B cell (primary cell): ENCODE data around the gene TMEM150A. TPM values are rescaled to one million over a fixed set of nuclear protein-coding genes. Genes with fewer than 3 reads are reported as not detected.

ENCODE experiments used
- ATAC-seq: fragments of 200-7000 bp; cut with Tn5 transposase; one replicate; pipeline ENCODE4 v1.10.0; 2021; ENCODE audit warnings: low read depth, mild to moderate bottlenecking, moderate number of reproducible peaks, moderate library complexity
- CTCF ChIA-PET: fragments of 350-600 bp; sonication (Branson Sonifier 250); formaldehyde crosslinking; loops from one replicate; lab custom pipeline; 2021; ENCODE audit warnings: antibody characterized with exemption, inconsistent platforms; lab: Charles Lee
- POLR2A ChIA-PET: fragments of 350-600 bp; sonication (Branson Sonifier 250); formaldehyde crosslinking; loops from one replicate; lab custom pipeline; 2021; ENCODE audit warnings: antibody characterized with exemption; lab: Charles Lee
- DNase-seq: peaks from one replicate; pipeline ENCODE4 v3.0.0; 2013
- H2AFZ ChIP-seq: 2 replicates; pipeline ENCODE4 v1.6.1; 2012; ENCODE audit warnings: mild to moderate bottlenecking, low read depth, low read length; ENCODE audit not compliant: insufficient read depth, poor library complexity, severe bottlenecking
- H3K27ac ChIP-seq, 2 donors: 1 replicate in 1 of 2; 2 replicates in 1 of 2; pipeline ENCODE4 v1.5.1; 2012 to 2013; ENCODE audit warnings: low read length in 2 of 2, mild to moderate bottlenecking in 2 of 2, moderate library complexity in 1 of 2
- H3K27me3 ChIP-seq, 4 experiments: fragments of 200-600 bp in 1 of 4; sonication (generic) in 1 of 4; replicated peaks in 1 of 4; 1 replicate in 2 of 4; 2 replicates in 2 of 4; pipeline versions ENCODE4 v1.6.1 to v1.7.0; 2013 to 2016; ENCODE audit warnings: low read length in 3 of 4, mild to moderate bottlenecking in 2 of 4, mixed read lengths in 1 of 4, moderate library complexity in 1 of 4; ENCODE audit not compliant: insufficient read depth in 4 of 4, control insufficient read depth in 3 of 4; ENCODE audit errors: control extremely low read depth in 1 of 4
- H3K36me3 ChIP-seq, 2 experiments: replicated peaks in 1 of 2; 1 replicate in 1 of 2; 2 replicates in 1 of 2; pipeline versions ENCODE4 v1.6.1 to v1.7.1; 2013; ENCODE audit warnings: low read length in 1 of 2; ENCODE audit not compliant: insufficient read depth in 2 of 2, control insufficient read depth in 1 of 2; ENCODE audit errors: control extremely low read depth in 1 of 2, extremely low read depth in 1 of 2
- H3K4me1 ChIP-seq, 2 donors: fragments of 200-600 bp in 1 of 2; sonication (generic) in 1 of 2; 1 replicate in 1 of 2; 2 replicates in 1 of 2; pipeline versions ENCODE4 v1.5.1 to v1.6.1; 2013 to 2017; ENCODE audit warnings: low read length in 2 of 2; ENCODE audit not compliant: control insufficient read depth in 2 of 2, insufficient read depth in 2 of 2
- H3K4me2 ChIP-seq: replicated peaks from 2 replicates; pipeline ENCODE3; 2012; ENCODE audit warnings: mild to moderate bottlenecking, low read depth, low read length; ENCODE audit not compliant: poor library complexity, severe bottlenecking
- H3K4me3 ChIP-seq, 5 experiments: fragments of 200-600 bp in 1 of 5; sonication (generic) in 1 of 5; 1 replicate in 3 of 5; 2 replicates in 2 of 5; pipeline versions ENCODE4 v1.5.1 to v1.7.0; 2011 to 2016; ENCODE audit warnings: low read length in 4 of 5, mild to moderate bottlenecking in 4 of 5, low read depth in 2 of 5, control low read depth in 1 of 5, moderate library complexity in 1 of 5; ENCODE audit not compliant: insufficient read depth in 1 of 5; ENCODE audit errors: control extremely low read depth in 1 of 5, extremely low read depth in 1 of 5
- H3K79me2 ChIP-seq: fragments of 200-600 bp; sonication (generic); one replicate; pipeline ENCODE4 v1.6.0; 2016; ENCODE audit warnings: low read length; ENCODE audit not compliant: control insufficient read depth, insufficient read depth
- H3K9ac ChIP-seq: fragments of 200-600 bp; sonication (generic); 2 replicates; pipeline ENCODE4 v1.6.1; 2017; ENCODE audit warnings: mild to moderate bottlenecking, low read length, moderate library complexity
- H3K9me3 ChIP-seq, 3 donors: one replicate each; pipeline versions ENCODE4 v1.6.1 to v1.7.1; 2013; ENCODE audit warnings: low read length in 2 of 3; ENCODE audit not compliant: control insufficient read depth in 2 of 3, insufficient read depth in 1 of 3; ENCODE audit errors: control extremely low read depth in 1 of 3
- H4K20me1 ChIP-seq: 2 replicates; pipeline ENCODE4 v1.6.0; 2012; ENCODE audit warnings: mild to moderate bottlenecking, low read length; ENCODE audit not compliant: insufficient read depth, control insufficient read depth, poor library complexity, severe bottlenecking
- H3K27ac Mint-ChIP-seq: one replicate; pipeline ENCODE4 v1.8.0; 2021; ENCODE audit warnings: mixed read lengths
- H3K27me3 Mint-ChIP-seq: one replicate; pipeline ENCODE4 v1.8.0; 2021; ENCODE audit warnings: mixed read lengths
- H3K4me1 Mint-ChIP-seq: one replicate; pipeline ENCODE4 v1.8.0; 2021; ENCODE audit warnings: mixed read lengths
- H3K4me3 Mint-ChIP-seq: one replicate; pipeline ENCODE4 v1.8.0; 2021; ENCODE audit warnings: mixed read lengths
- H3K9me3 Mint-ChIP-seq: one replicate; pipeline ENCODE4 v1.8.0; 2022; ENCODE audit warnings: mixed read lengths; ENCODE audit not compliant: insufficient read depth
- CTCF ChIP-seq: fragments of 200-600 bp; IDR thresholded peaks from one replicate; pipeline ENCODE4 v1.8.0; 2022; ENCODE audit warnings: antibody characterized with exemption, mild to moderate bottlenecking
- EZH2 ChIP-seq: IDR thresholded peaks from 2 replicates; pipeline ENCODE4 v1.6.1; 2012; ENCODE audit warnings: borderline replicate concordance, low read depth, mild to moderate bottlenecking, moderate library complexity, low read length; ENCODE audit not compliant: insufficient read depth, poor library complexity, severe bottlenecking
- WGBS: methylation state at CpG from one replicate; pipeline ENCODE4 v1.1.5; 2013; ENCODE audit warnings: missing lambda C conversion rate; ENCODE audit not compliant: insufficient coverage; 5-methylcytosine and 5-hydroxymethylcytosine counted together
- intact Hi-C: fragments of 100-400 bp; cut with micrococcal nuclease; formaldehyde crosslinking; loops from one replicate; pipeline ENCODE4 v1.10.0; 2022
- polyA plus RNA-seq: library from polyadenylated mRNA; depleted of rRNA; stranded (reverse); fragments of >200 nt; gene quantifications from 2 replicates; pipeline ENCODE4 v1.2.3, GENCODE V29; 2012
- total RNA-seq, 2 donors: library from RNA; stranded (reverse); fragments of 120-200 nt in 1 of 2; gene quantifications; 1 replicate in 1 of 2; 2 replicates in 1 of 2; pipeline versions ENCODE4 v1.2.3 to v1.2.4, GENCODE V29; 2013 to 2022

Gene TMEM150A
- total and polyA plus RNA-seq, 2 donors (not counting 1 experiment from before 2014, with no cell fraction given) = 23.0 to 26.4 TPM

- Histone ChIP-seq H2AFZ (no peak overlapping the region), H3K79me2 (peaks cover 7% of the 10 kb centered on the region), H3K27ac (no peak overlapping the region), H3K36me3 (peaks cover 10 to 92% of the 10 kb centered on the region in 2 experiments), H3K4me1 (peaks cover 18 to 26% of the 10 kb centered on the region in 2 donors), H3K27me3 (no peaks in the 10 kb centered on the region), H3K4me2 (no peak overlapping the region), H3K4me3 (no peak overlapping the region), H4K20me1 (peaks cover 29% of the 10 kb centered on the region), H3K9me3 (no peaks in the 10 kb centered on the region), H3K9ac (no peak overlapping the region)
- intact Hi-C loops = loop anchor here (2.0 kb wide), 1 partner anchor 29 kb away; the partner anchor contains the start of gene USP39
- no peak for TF ChIP-seq EZH2
- no peak for TF ChIP-seq CTCF
- no peaks in the 10 kb centered on the region for H3K27me3 Mint-ChIP-seq
- peaks cover 22% of the 10 kb centered on the region for H3K4me1 Mint-ChIP-seq
- DNase-seq = no peak
- H3K9me3 Mint-ChIP-seq = no peaks in the 10 kb centered on the region
- no peak overlapping the region for H3K4me3 Mint-ChIP-seq
- no peak for ATAC-seq
- POLR2A ChIA-PET = no interaction called here
- no peak overlapping the region for H3K27ac Mint-ChIP-seq
- CTCF ChIA-PET = interaction anchor here (0.6 to 4.1 kb wide), 3 partner anchors 10 to 238 kb away, joined by 3 to 22 read pairs (median 10); no protein-coding TSS in a partner anchor
- WGBS = no CpG with 5 or more reads among the region's 2 CpGs
Measured at GRCh38 chr2:85646166-85646565, 43.7 kb upstream of the TMEM150A start.

GRCh38 chr2:85644909-85645308, 42.4 kb upstream of the TMEM150A start:
- CTCF ChIA-PET = interaction anchor here (3.0 to 4.1 kb wide), 2 partner anchors 9 to 63 kb away, joined by 10 to 22 read pairs; no protein-coding TSS in a partner anchor
- ATAC-seq (no peak), DNase-seq (no peak)
- Histone ChIP-seq H3K27me3 (no peaks in the 10 kb centered on the region), H2AFZ (no peak overlapping the region), H4K20me1 (peaks cover 29% of the 10 kb centered on the region), H3K36me3 (peaks cover 10 to 93% of the 10 kb centered on the region in 2 experiments), H3K9me3 (no peaks in the 10 kb centered on the region), H3K4me1 (peaks cover 18 to 26% of the 10 kb centered on the region in 2 donors), H3K79me2 (peaks cover 7% of the 10 kb centered on the region), H3K4me2 (no peak overlapping the region), H3K27ac (no peak overlapping the region), H3K9ac (no peak overlapping the region), H3K4me3 (no peak overlapping the region)
- intact Hi-C loops = no loop called here
- over 99% methylated on average over 6 of the region's 8 CpGs for WGBS
- peaks cover 22% of the 10 kb centered on the region for H3K4me1 Mint-ChIP-seq
- TF ChIP-seq CTCF = no peak
- TF ChIP-seq EZH2 = no peak
- H3K27ac Mint-ChIP-seq = no peak overlapping the region
- no peaks in the 10 kb centered on the region for H3K27me3 Mint-ChIP-seq
- no peaks in the 10 kb centered on the region for H3K9me3 Mint-ChIP-seq
- no peak overlapping the region for H3K4me3 Mint-ChIP-seq
- POLR2A ChIA-PET = no interaction called here
